Activated CD4-positive, alpha-beta T cell treated with anti-CD3 and anti-CD28 coated beads for 24 hours (primary cell): ENCODE results near the gene KLHL29.

Source experiments
- DNase-seq, 2 donors: peaks; one replicate each; pipeline ENCODE4 v3.0.0-alpha.2; 2020; ENCODE audit warnings: low read depth in 2 of 2

Gene KLHL29

DNA sequence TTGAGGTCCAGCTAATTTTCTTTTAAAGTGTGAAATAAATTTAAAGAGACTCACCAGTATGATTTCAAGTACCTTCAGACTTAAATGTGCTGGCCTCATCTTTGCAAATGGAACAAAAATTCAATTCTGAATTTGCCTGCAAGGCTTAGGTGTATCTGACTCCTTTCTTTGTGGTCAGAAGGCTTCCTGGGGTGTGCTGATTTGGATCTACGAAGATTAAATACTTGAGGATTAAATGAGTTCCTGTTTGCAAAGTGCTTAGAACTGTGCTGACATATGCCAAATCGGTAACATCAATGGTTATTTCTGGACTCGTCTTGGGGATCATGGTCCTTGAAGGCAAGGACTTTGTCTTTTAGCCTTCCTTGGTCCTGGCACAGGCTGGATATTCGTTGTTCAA lies 9.7 kb downstream of the KLHL29 start:
- no peak for DNase-seq

DNA sequence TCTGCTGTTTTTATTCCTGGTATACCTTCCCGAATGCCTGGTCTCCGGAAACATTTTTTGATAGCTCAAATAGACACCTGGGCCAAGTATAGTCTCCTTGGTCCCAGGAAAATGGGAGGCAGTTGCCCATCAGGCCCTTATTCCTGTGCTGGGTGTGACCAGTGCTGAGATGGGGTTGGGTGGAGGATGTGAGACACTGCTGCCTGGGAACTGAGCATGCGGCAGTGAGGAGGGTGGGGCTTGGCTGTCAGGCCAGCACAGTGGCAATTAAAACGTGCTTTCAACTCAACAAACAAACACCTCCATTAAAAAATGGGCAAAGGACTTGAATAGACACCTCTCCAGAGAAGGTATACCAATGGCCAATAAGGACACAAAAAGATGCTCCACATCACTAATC lies 12.5 kb downstream of the KLHL29 start:
- no peak for DNase-seq

DNA sequence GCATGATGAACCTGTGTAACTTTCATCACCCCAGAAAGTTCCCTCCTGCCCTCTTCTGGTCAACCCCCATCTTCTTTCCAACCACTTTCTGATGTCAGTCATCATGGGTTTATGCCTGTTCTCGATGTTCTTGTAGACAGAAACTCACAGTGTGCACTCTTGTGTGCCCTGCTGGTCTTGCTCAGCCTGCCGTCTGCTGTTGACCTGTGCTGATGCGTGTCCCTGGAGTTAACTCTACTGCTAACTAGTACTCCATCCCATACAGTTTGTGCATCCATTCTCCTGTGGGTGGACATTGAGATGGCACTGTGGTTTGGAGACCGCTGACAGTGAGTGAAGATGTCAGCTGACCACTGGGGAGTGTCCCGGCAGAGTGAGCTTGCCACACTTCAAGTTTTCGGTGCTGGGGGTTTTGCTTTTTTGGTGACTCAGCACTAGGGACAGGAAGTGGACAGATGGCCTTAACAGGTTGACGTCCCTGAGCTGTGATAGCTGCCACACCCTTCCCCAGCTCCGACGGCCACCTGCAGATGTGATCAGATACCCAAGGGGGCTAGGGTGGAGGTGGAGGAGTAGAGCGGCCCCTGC lies 14.8 kb downstream of the KLHL29 start:
- DNase-seq, result no peak

DNA sequence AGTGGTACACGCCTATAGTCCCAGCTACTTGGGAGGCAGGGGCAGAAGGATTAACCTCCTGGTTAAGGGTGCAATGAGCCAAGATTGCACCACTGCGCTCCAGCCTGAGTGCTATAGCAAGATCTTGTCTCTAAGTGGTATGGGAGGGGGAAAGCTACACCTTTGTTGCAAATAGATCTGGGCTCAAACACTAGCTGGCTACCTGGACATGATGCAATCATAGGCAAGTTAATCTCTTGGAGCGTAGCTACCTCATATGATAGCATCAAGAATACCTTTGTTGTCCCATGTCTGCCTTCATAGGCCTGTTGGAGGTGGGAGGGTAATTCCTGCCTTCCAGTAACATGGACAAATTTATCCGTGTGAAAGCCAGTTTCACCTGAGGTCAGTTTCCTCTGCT lies 15.7 kb downstream of the KLHL29 start:
- DNase-seq, result no peak

- DNase-seq, result no peak
These were observed 16.6 kb downstream of the KLHL29 start for GRCh38 chr2:23401427-23402204.

- no peak for DNase-seq
These were observed 17.3 kb downstream of the KLHL29 start for GRCh38 chr2:23402205-23402740.

GRCh38 chr2:23404426-23404825 lies 19.4 kb downstream of the KLHL29 start:
- DNase-seq, result no peak

- DNase-seq, result no peak
These were observed 24.3 kb downstream of the KLHL29 start for GRCh38 chr2:23409248-23409647.

GRCh38 chr2:23410596-23410995 lies 25.6 kb downstream of the KLHL29 start:
- no peak for DNase-seq

- DNase-seq, result no peak
These were observed 26.9 kb downstream of the KLHL29 start for GRCh38 chr2:23411752-23412431.

DNA sequence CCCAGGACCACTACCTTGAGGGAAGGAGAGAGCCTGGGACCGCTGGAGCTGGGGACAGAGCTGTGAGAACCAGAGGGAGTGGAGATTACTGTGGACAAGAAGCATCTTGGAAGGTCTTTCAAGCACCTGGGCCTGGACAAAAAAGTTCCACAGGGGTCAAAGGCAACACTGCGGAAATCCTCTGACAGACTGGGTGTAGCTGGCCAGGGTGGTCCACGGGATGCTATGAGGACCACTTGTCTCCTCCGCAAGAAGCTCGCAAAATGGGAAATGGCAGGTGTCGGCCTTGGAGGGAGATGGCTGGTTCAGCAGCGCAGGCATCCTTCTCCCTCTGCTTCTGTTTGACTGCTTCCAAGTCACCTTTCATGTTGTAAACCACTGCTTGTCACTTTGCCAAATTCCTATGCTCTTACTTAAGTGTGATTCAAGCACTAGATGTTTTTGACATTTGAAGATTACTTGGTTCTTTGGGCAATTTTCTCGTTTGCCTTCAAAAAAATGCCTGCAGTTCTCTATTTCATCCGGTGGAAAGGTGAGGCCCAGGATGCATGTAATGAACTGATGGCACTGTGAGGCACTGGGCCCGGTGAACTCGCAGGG lies 27.7 kb downstream of the KLHL29 start:
- no peak for DNase-seq

DNA sequence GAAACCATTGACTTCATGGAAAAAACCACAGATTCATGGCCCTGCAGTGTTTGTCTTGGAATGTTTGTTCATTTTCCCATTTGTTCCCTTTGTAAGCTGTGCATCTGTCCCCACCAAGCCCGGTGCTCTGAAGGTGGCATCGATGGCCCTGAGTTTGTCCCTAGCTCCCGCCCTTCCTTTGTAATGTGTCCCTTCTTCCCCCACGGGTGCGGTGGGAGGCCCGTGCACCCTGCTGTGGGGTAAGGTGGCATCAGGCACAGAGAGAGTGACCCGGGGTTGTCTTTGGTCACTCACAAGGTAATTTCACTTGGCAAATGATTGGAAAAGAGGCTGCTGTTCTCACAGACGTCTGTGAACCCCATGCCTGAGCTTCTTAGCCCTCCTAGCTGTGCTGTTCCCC lies 28.7 kb downstream of the KLHL29 start:
- no peak for DNase-seq

DNA sequence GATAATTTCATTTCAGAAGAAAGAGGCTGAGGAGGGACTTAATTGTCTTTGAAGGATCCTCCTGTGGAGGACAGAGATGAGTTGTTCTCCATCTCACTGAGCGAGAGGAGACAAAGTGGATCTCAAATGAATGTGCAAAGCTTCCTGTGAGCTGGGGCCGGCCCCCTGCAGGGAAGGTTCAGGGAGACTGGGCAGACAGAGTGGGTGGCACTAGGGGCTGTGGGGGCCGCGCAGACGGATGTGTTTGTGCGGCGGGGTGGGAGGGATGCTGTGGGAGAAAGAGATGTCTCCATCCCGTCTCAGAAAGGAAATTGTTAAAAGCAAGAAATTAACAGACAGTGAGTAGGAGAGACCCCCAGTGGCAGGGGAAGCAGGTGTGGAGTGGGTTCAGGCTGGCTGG lies 29.1 kb downstream of the KLHL29 start:
- DNase-seq, result no peak

DNA sequence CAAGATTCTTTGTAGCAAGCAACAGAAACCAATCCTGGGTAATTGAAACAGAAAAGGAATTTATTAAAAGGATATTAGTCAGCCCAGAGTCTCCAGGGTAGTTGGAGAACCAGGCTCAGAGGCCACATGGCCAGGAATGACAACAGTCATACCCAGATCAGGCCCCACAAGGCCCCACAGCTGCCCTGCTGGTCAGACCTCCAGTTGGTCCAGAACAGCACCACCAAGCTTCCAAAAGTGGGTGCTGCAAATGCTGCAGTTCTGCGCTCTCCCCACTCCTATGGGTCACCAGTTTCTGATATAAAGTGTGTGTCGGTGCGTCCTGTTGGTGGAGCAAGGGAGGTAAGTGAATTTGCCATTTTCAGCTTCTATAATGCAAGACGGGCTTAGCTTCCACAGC lies 29.9 kb downstream of the KLHL29 start:
- no peak for DNase-seq

DNA sequence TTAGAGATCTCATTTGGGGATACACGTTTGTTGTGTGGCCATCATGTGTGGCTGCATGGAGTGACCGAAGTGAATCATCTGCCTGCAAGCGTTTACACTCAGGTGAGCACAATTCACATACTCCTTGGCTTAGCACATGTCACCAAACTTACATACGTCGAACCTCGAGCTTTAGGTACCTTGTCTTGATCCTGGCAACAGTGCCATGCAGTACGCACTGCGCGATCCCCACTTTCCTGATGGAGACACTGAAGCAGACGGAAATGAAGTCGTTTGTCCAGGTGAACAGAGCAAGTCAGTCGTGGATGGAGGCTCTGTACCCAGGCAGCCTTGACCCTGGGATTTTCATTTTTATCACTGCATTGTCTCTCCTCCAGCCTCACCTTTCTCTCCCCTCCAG lies 32.3 kb downstream of the KLHL29 start:
- no peak for DNase-seq

GRCh38 chr2:23418056-23418455 lies 33.1 kb downstream of the KLHL29 start:
- no peak for DNase-seq

- no peak for DNase-seq
These were observed 33.5 kb downstream of the KLHL29 start for GRCh38 chr2:23418461-23418911.

GRCh38 chr2:23419171-23420090 lies 34.5 kb downstream of the KLHL29 start:
- no peak for DNase-seq

- no peak for DNase-seq
These were observed 35.3 kb downstream of the KLHL29 start for GRCh38 chr2:23420091-23420839.

DNA sequence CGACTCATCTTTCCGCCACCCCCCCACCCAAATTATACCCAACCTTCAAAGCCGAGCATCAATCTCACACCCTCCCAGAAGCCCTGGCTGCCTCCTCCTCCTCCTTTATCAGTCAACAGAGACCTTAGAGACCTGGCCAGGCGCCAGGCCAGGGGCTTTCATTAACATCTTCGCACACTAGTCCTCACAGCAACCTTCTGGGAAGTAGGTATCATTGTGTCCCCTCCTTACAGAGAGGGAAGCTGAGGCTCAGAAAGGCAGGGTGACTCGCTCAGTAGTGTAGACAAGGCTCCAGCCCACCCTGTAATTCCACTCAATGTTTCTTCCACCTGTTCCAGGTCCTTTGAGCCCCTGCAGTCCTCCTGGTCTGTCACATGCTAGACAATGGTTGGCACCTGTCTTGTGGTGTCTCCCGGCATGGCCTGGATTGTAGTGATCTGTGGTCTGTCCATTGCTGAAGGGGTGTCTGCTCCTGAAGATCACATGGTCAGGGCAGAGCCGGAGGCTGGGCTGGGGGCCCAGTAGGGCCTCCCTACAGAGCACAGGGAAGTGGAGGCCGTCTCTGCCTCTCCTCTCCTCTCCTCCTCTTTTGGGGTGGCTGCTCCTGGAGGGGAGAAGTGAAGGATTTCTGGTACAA lies 36.0 kb downstream of the KLHL29 start:
- DNase-seq, result no peak
